H1 (cell line): ENCODE data around the gene TBCEL. TPM values are rescaled to one million over a fixed set of nuclear protein-coding genes. Genes with fewer than 3 reads are reported as not detected.

Source experiments
- CTCF ChIA-PET: fragments of 300-600 bp; sonication (Branson Sonifier 250); formaldehyde crosslinking; loops from one replicate; lab custom pipeline; 2021; ENCODE audit not compliant: partially characterized antibody; lab: Charles Lee
- POLR2A ChIA-PET: fragments of 300-600 bp; sonication (Branson Sonifier 250); formaldehyde crosslinking; loops from one replicate; lab custom pipeline; 2021; ENCODE audit warnings: inconsistent platforms; ENCODE audit not compliant: partially characterized antibody; lab: Charles Lee
- DNase-seq, 2 experiments: peaks; one replicate each; pipeline versions ENCODE4 v3.0.0 to v3.0.0-alpha.2; 2010 to 2022; ENCODE audit warnings: low spot score in 2 of 2, low read depth in 1 of 2, mixed read lengths in 1 of 2
- FAIRE-seq: peaks from 2 replicates; lab custom pipeline; 2011; peaks lifted over from hg19 to GRCh38; lab: Jason Lieb, UNC
- H2AFZ ChIP-seq: 2 replicates; pipeline ENCODE4 v1.8.1; 2012; ENCODE audit warnings: low read length, inconsistent platforms
- H2AK5ac ChIP-seq: 2 replicates; pipeline ENCODE4 v1.6.1; 2013; ENCODE audit warnings: low read depth, low read length
- H2BK120ac ChIP-seq: replicated peaks from 2 replicates; pipeline ENCODE3; 2013; ENCODE audit warnings: low read depth, low read length, inconsistent platforms
- H2BK12ac ChIP-seq: 2 replicates; pipeline ENCODE4 v1.6.1; 2013; ENCODE audit warnings: low read depth, low read length
- H2BK15ac ChIP-seq: 2 replicates; pipeline ENCODE4 v1.6.1; 2013; ENCODE audit warnings: low read length
- H2BK20ac ChIP-seq: 2 replicates; pipeline ENCODE4 v1.6.1; 2013; ENCODE audit warnings: low read length
- H2BK5ac ChIP-seq: 2 replicates; pipeline ENCODE4 v1.6.1; 2013; ENCODE audit warnings: low read depth, low read length
- H3K14ac ChIP-seq: 2 replicates; pipeline ENCODE4 v1.6.1; 2013; ENCODE audit warnings: inconsistent platforms; ENCODE audit not compliant: insufficient read length
- H3K18ac ChIP-seq: 2 replicates; pipeline ENCODE4 v1.6.1; 2013; ENCODE audit warnings: low read length; ENCODE audit errors: extremely low read depth
- H3K23ac ChIP-seq: 2 replicates; pipeline ENCODE4 v1.6.1; 2013; ENCODE audit warnings: inconsistent platforms; ENCODE audit not compliant: insufficient read length
- H3K23me2 ChIP-seq: 2 replicates; pipeline ENCODE4 v1.6.1; 2013; ENCODE audit warnings: low read depth, low read length
- H3K27ac ChIP-seq: 2 replicates; pipeline ENCODE4 v1.6.1; 2011; ENCODE audit warnings: low read depth, low read length, inconsistent platforms
- H3K27me3 ChIP-seq, 4 experiments: replicated peaks in 1 of 4; 1 replicate in 1 of 4; 2 replicates in 3 of 4; pipeline versions ENCODE4 v1.6.1 to v1.8.1; 2011 to 2013; ENCODE audit warnings: low read length in 3 of 4, mild to moderate bottlenecking in 3 of 4, inconsistent platforms in 2 of 4, mixed read lengths in 2 of 4, moderate library complexity in 1 of 4; ENCODE audit not compliant: control insufficient read depth in 3 of 4, insufficient read depth in 3 of 4; ENCODE audit errors: extremely low read depth in 1 of 4
- H3K36me3 ChIP-seq, 4 experiments: 2 replicates each; pipeline versions ENCODE4 v1.6.1 to v1.8.1; 2011 to 2013; ENCODE audit warnings: mild to moderate bottlenecking in 4 of 4, low read length in 3 of 4, moderate library complexity in 2 of 4, control low read depth in 1 of 4, inconsistent platforms in 1 of 4; ENCODE audit not compliant: insufficient read depth in 4 of 4, control insufficient read depth in 2 of 4
- H3K4ac ChIP-seq: replicated peaks from 2 replicates; pipeline ENCODE3; 2013; ENCODE audit warnings: low read length, low read depth, mixed read lengths, inconsistent platforms; ENCODE audit not compliant: insufficient read length
- H3K4me1 ChIP-seq, 4 experiments: replicated peaks in 1 of 4; 1 replicate in 1 of 4; 2 replicates in 3 of 4; pipeline versions ENCODE4 v1.6.1 to v1.8.1; 2011 to 2013; ENCODE audit warnings: low read length in 3 of 4, inconsistent platforms in 2 of 4, mixed read lengths in 1 of 4; ENCODE audit not compliant: insufficient read depth in 4 of 4, control insufficient read depth in 3 of 4
- H3K4me2 ChIP-seq, 2 experiments: 2 replicates each; pipeline versions ENCODE4 v1.6.1 to v1.8.1; 2011 to 2013; ENCODE audit warnings: low read depth in 2 of 2, low read length in 2 of 2, control low read depth in 1 of 2, inconsistent platforms in 1 of 2, mild to moderate bottlenecking in 1 of 2; ENCODE audit not compliant: insufficient read depth in 1 of 2
- H3K4me3 ChIP-seq, 4 experiments: fragments of 200-600, 300-600 bp in 1 of 4; sonication (generic), shearing (Covaris generic), sonication (Bioruptor Twin) in 1 of 4; 2 replicates each; pipeline versions ENCODE4 v1.5.1 to v1.8.1; 2011 to 2016; ENCODE audit warnings: low read length in 4 of 4, low read depth in 3 of 4, control low read depth in 2 of 4, inconsistent platforms in 2 of 4, mild to moderate bottlenecking in 2 of 4, mixed read lengths in 1 of 4, moderate library complexity in 1 of 4; ENCODE audit not compliant: insufficient read depth in 2 of 4; ENCODE audit errors: extremely low read depth in 1 of 4
- H3K56ac ChIP-seq: replicated peaks from 2 replicates; pipeline ENCODE3; 2013; ENCODE audit warnings: low read depth, mild to moderate bottlenecking, mixed read lengths, low read length, inconsistent platforms; ENCODE audit not compliant: insufficient read length
- H3K79me1 ChIP-seq: 2 replicates; pipeline ENCODE4 v1.6.1; 2013; ENCODE audit warnings: low read depth, low read length, control low read depth
- H3K79me2 ChIP-seq, 2 experiments: 2 replicates each; pipeline versions ENCODE4 v1.6.1 to v1.8.1; 2012 to 2013; ENCODE audit warnings: low read length in 2 of 2, mild to moderate bottlenecking in 2 of 2, inconsistent platforms in 1 of 2; ENCODE audit not compliant: insufficient read depth in 2 of 2, control insufficient read depth in 1 of 2
- H3K9ac ChIP-seq, 4 experiments: replicated peaks in 1 of 4; 1 replicate in 1 of 4; 2 replicates in 3 of 4; pipeline versions ENCODE4 v1.6.1 to v1.8.1; 2011 to 2013; ENCODE audit warnings: low read depth in 3 of 4, low read length in 3 of 4, control low read depth in 2 of 4, mild to moderate bottlenecking in 2 of 4, moderate library complexity in 2 of 4, inconsistent platforms in 1 of 4; ENCODE audit errors: extremely low read depth in 1 of 4
- H3K9me3 ChIP-seq, 2 experiments: 2 replicates each; pipeline versions ENCODE4 v1.6.1 to v1.8.1; 2012 to 2013; ENCODE audit warnings: mild to moderate bottlenecking in 2 of 2, moderate library complexity in 2 of 2, control low read depth in 1 of 2, inconsistent platforms in 1 of 2, low read depth in 1 of 2, low read length in 1 of 2, mixed read lengths in 1 of 2; ENCODE audit not compliant: insufficient read depth in 2 of 2
- H4K20me1 ChIP-seq, 2 experiments: replicated peaks in 1 of 2; 2 replicates each; pipeline versions ENCODE3 to v1.8.1; 2011 to 2013; ENCODE audit warnings: inconsistent platforms in 2 of 2, low read length in 2 of 2, mild to moderate bottlenecking in 1 of 2; ENCODE audit not compliant: insufficient read depth in 2 of 2, control insufficient read depth in 1 of 2
- H4K5ac ChIP-seq: 2 replicates; pipeline ENCODE4 v1.6.1; 2013; ENCODE audit warnings: low read length, low read depth, mixed read lengths, inconsistent platforms; ENCODE audit not compliant: insufficient read length
- H4K8ac ChIP-seq: 2 replicates; pipeline ENCODE4 v1.8.0; 2013; ENCODE audit warnings: mild to moderate bottlenecking, moderate library complexity, low read length, inconsistent platforms; ENCODE audit not compliant: insufficient read depth; ENCODE audit errors: extremely low read depth
- H4K91ac ChIP-seq: replicated peaks from 2 replicates; pipeline ENCODE3; 2013; ENCODE audit warnings: low read length, mixed read lengths, inconsistent platforms; ENCODE audit not compliant: insufficient read length
- CTBP2 ChIP-seq: IDR thresholded peaks from 2 replicates; pipeline ENCODE4 v1.7.0; 2011; ENCODE audit warnings: borderline replicate concordance, mild to moderate bottlenecking, moderate library complexity, mixed read lengths, low read length; ENCODE audit not compliant: insufficient read depth, insufficient read length
- JUND ChIP-seq: IDR thresholded peaks from 2 replicates; pipeline ENCODE4 v1.6.1; 2011; ENCODE audit warnings: mild to moderate bottlenecking, improper control_type of control experiment, low read length
- WGBS, 2 experiments: shearing (Covaris generic) in 1 of 2; methylation state at CpG; one replicate each; pipeline versions ENCODE4 v1.1.6 to v1.1.7; 2013 to 2015; ENCODE audit warnings: low lambda C conversion rate in 2 of 2, mixed read lengths in 2 of 2, inconsistent platforms in 1 of 2, low coverage in 1 of 2, missing lambda C conversion rate in 1 of 2; ENCODE audit not compliant: insufficient replicate concordance in 2 of 2, insufficient coverage in 1 of 2, insufficient read length in 1 of 2; ENCODE audit errors: extremely low coverage in 1 of 2, missing lambda C conversion rate in 1 of 2; 5-methylcytosine and 5-hydroxymethylcytosine counted together
- polyA plus RNA-seq, 7 experiments: library from polyadenylated mRNA; depleted of rRNA in 3 of 7; stranded (reverse) in 5 of 7; unstranded in 2 of 7; fragments of >200 nt in 5 of 7; fragments of 200-250 nt in 2 of 7; gene quantifications; 1 replicate in 5 of 7; 2 replicates in 1 of 7; 4 replicates in 1 of 7; pipeline versions ENCODE4 v1.2.1 to v1.2.3, GENCODE V29; 2011 to 2013; ENCODE audit warnings: missing spikeins in 2 of 7, mixed read lengths in 2 of 7
- total RNA-seq: library from RNA; stranded (reverse); fragmentation: NEBNext Ultra II Directional; extraction: Animal tissue kit (Norgen Biotek cat#: 25700); gene quantifications from 2 replicates; pipeline ENCODE4 v1.2.1, GENCODE V29; 2021

The TBCEL gene
- total and polyA plus RNA-seq, 2 of the 8 experiments (the other 6 are each of a cell fraction or from before 2014, with no cell fraction given): 3.9 to 16.0 TPM

DNA sequence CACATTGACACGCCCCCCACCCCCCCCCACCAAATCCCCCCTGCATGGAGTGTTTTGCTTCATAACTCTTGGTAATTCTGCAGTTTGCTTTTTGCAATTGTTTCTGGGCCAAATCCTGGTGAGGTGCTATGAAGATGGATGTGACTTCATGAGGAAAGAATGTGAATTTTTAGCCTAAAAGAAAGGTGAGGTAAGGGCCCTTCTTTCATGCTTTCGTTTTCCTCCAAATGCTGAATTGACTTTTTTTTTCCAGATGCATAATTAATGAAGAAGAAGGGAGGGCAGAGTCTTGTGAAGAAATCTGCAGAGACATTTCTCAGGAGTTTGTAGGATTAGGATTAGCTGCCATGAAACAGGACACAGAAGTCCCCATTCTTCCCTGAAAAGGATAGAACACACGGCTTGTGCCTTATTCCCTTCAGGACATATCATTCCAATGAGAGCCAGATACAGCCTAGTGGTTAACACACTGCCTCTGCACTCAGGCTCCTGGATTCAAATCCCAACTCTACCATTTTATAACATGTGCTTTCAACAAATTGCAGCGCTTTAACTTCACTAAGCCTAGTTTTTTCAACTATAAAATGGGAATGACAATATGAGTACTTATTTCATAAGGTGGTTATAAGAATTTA, 19.6 kb upstream of the TBCEL start:
- Histone ChIP-seq H2AK5ac (no peak overlapping the region), H2BK15ac (peak overlapping the region; percentile 16; the same call in 1 of the 2 replicates), H2BK5ac (no peak overlapping the region), H4K91ac (no peak overlapping the region), H3K79me1 (no peaks in the 10 kb centered on the region), H3K23me2 (no peaks in the 10 kb centered on the region), H3K23ac (no peak overlapping the region), H3K56ac (no peak overlapping the region), H3K9ac (no peak overlapping the region), H3K4me1 (peaks cover 0 to 7% (median 2%) of the 10 kb centered on the region in 4 experiments; a peak in 2 of 7 replicates), H3K9me3 (no peaks in the 10 kb centered on the region), H3K4ac (no peak overlapping the region), H2BK12ac (no peak overlapping the region), H4K8ac (no peak overlapping the region), H3K14ac (no peak overlapping the region), H2BK120ac (no peak overlapping the region), H4K5ac (no peak overlapping the region), H4K20me1 (no peaks in the 10 kb centered on the region), H2BK20ac (no peak overlapping the region), H3K18ac (no peak overlapping the region), H3K27me3 (no peaks in the 10 kb centered on the region), H3K4me3 (no peak overlapping the region), H3K79me2 (no peaks in the 10 kb centered on the region), H3K4me2 (0 out of 4 replicates have a peak overlapping the region, but pooled peaks of 1 of the 2 experiments have one; percentile 1), H3K36me3 (no peaks in the 10 kb centered on the region), H3K27ac (no peak overlapping the region), H2AFZ (0 out of 2 replicates have a peak overlapping the region, but pooled peaks have one; percentile 49)
- POLR2A ChIA-PET: no interaction called here
- CTCF ChIA-PET: interaction anchor here (0.7 to 1.3 kb wide), 2 partner anchors 15 to 208 kb away, joined by 3 read pairs; no protein-coding TSS in a partner anchor
- WGBS, 2 experiments: 37% methylated on average over 4 of the region's 4 CpGs; no CpG with 5 or more reads in 1 of the 2 experiments
- TF ChIP-seq JUND: peak; percentile 52; the same call in 1 of the 2 replicates
- TF ChIP-seq CTBP2: no peak
- no peak for DNase-seq
- FAIRE-seq: peak; percentile 7
